Stromal cell of bone marrow (primary cell): Measurements from ENCODE around the gene LRP1B.

Source experiments
- DNase-seq: peaks from one replicate; pipeline ENCODE4 v3.0.0-alpha.2; 2012; ENCODE audit warnings: low read depth

Gene LRP1B

DNA sequence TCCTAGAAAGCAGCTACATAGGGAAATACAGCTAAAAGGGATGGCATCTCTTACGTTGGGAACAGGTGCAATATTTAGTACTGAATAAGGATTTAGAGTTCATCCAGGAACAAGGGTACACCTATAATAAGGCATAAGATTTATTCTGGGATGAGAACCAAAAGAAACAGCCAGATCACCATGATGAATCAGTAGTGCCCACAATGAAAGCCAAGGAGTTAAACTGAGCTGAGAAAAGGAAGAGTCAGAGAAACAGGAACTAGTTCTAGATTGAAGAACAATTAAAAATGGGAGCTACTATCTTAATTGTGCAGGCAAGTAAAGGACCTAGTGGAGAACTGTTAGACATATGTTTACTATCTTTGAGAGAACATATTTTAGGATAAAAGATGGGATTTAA, 692.3 kb downstream of the LRP1B start:
- DNase-seq: peak; percentile 3

DNA sequence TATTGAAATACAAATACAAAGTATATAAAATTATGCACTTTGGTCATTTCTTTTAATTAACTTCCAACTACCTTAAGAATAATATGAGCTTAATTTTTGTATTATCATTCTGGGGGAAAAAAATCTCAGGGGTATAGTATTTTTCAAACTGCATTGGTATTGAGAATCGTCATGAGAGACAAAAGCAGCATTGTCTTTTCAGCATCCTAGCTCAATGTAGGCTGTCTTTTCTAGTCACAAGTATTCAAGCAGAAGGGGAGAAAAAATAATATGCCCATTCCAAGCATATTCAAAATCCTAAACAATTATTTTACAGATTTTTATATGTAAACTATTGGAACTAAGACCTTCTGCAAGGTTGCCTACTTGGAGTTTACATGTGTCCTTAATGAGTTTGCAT, 693.3 kb downstream of the LRP1B start:
- DNase-seq: no peak

DNA sequence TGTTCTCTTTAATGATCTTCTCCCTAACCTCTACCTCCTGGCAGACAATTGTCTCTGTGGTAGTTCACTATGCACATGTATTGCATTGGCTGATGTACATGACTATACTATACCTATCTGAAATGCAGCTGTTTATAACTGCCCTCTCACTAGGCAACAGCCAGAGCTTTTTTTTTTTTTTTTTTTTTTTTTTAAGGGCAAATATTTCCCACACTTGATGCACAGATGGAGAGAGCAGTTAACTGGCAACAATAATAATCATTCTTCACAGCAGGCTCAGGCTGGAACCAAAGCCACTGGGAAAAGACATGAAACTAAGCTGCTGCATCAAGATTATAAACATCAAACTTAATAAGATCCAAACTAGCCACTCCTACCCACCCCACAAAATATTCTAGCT, 707.7 kb downstream of the LRP1B start:
- no peak for DNase-seq

DNA sequence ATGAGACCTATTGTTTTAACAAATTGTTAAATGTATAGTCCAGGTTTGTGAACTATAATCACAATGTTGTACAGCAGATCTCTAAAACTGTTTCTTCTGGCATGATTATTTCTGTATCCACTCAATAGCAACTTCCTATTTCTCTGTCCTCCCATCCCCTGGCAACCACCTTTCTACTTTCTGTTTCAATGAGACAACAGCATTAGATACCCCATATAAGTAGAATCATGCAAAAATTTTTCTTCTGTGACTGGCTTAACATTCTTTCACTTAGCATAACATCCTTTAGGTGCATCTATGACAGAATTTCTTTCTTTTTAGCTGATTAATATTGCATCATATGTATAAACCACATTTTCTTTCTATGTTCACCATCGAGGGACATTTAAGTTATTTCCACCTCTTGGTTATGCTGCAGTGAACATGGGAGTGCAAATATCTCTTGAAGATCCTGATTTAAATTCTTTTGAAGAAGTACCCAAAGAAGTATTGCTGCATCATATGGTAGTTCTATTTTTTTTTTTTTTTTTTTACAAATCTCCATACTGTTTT, 713.5 kb downstream of the LRP1B start:
- DNase-seq: no peak

DNA sequence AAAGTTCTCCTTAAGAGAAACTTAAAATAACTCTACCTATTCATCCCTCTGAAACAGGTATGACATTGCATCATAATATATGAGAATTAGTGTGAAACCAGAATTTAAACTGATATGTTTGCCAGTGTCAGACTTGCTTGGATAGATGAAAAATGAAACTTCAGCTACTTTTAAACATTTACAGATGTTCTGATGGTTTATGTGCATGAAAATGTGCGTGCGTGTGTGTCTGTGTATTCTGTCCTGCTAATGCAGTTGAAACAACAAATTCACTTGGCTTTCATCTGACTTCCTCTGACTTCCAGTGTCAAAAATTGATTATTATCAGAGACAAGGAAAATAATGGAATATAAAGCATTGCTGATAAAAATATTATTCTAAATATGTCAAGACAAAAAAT, 719.4 kb downstream of the LRP1B start:
- no peak for DNase-seq

DNA sequence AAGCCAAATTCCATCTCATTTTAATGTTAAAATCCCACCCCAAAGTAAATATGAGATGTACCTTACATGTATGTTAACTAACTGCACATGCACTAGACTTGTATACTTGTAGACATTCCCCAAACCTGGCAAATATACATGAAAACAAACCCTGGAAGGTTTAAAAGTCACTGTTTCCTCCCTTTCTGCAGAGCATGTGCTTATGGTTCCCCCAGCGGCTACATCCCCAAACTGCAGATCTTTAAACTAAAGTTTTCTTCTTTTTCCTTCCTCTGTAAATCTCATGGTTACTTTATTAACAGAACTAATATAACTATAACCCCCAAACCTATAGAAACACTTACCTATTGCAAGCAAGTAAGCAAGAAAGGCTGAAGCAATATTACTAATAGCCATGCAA, 731.5 kb downstream of the LRP1B start:
- DNase-seq: no peak

DNA sequence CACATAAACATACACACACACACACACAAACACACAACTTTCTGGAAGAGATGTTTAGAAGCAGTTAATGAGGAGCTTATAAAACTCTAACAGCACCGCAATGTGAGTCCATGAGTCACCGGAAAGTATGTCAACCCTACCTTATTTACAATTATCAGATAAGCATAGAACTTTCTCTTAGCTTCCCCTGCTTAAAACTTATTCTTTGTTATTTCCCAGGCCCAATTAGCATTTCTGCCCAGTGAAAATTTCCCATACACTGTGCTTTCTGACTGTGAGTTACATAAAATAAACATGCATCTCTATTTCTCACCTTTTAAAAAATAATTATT, 737.6 kb downstream of the LRP1B start:
- no peak for DNase-seq

DNA sequence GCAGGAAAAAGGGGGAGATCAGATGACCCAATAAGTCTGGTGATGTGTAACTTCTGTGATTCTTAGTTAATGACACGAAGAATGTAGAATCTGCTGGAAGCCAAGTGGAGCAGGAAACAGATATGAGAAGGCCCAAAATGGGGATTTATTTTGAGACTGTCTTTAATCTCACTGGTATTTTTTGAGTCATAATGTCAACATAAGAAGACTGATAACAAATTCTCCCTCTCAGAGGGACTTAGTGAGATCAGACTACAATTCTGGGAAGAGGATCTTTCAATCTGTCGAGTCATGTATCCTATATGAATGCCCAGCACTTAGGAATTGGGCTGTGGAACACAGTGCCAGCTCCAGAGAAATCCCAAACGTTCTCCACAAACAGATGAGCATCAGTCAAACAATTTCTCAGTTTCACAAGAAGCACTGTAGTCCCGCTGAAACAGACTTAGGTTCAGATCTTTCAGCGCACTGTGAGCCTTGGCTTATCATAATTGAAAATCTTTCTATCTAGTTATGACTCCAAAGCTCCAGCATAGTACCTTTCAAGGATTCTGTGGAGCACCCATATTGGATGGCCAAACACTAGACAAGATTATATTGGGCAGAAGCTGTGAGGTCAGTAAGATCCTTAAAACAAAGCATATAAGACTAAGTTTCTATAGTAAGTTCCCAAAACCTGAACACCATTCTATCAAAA, 738.2 kb downstream of the LRP1B start:
- peak; percentile 28 for DNase-seq

DNA sequence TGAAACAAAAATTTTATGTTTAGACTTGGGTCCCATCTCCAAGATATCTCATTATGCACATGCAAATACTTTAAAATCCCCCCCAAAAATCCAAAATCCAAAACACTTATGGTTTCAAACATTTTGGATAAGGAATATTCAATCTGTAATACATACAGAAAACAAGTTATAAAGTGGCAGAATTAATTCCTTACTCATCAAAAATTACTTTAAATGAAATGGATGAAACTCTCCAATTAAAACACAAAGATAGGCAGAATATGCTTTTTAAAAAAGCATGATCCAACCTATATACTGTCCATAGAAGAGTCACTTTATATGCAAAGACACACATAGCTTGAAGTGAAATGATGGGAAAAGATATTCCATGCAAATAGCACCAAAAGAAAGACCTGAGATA, 744.6 kb downstream of the LRP1B start:
- DNase-seq: no peak

DNA sequence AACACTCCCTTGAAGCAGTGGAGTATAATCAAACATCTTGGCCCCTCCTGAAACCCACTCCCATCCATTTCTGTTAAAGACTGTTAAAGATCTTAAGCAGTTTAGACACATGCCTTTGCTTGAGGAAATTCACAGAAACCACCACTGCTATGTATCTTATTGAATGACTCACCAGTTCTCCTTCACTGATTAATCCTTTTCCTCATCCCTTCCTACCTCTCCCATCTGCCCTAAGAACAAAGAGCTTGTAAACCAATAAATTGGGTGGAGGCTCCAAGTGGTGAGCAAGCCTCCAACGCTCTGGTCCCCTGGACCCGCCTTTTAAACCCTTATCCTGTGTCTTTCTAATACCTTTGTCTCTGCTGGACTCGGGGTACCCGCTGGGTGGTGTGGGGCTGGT, 746.1 kb downstream of the LRP1B start:
- DNase-seq: no peak

DNA sequence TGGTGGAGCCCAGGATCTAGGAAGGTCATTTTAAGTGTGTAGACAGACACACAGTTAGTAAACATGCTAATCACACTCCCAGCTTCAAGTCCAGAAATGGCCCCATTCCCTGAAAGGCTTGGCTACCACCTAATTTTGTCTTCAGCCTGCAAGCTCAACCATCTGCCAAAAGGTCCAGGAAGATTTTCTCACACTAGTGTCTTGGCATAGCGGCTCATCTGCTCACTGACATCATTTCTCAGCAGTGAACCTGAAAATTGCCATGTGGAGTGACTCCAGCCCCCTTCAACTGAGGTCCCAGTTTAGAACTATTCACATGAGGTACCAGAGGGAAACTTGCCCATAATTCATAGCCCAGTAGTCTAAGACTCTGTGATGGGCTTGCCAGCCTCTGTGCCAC, 748.9 kb downstream of the LRP1B start:
- DNase-seq: no peak

DNA sequence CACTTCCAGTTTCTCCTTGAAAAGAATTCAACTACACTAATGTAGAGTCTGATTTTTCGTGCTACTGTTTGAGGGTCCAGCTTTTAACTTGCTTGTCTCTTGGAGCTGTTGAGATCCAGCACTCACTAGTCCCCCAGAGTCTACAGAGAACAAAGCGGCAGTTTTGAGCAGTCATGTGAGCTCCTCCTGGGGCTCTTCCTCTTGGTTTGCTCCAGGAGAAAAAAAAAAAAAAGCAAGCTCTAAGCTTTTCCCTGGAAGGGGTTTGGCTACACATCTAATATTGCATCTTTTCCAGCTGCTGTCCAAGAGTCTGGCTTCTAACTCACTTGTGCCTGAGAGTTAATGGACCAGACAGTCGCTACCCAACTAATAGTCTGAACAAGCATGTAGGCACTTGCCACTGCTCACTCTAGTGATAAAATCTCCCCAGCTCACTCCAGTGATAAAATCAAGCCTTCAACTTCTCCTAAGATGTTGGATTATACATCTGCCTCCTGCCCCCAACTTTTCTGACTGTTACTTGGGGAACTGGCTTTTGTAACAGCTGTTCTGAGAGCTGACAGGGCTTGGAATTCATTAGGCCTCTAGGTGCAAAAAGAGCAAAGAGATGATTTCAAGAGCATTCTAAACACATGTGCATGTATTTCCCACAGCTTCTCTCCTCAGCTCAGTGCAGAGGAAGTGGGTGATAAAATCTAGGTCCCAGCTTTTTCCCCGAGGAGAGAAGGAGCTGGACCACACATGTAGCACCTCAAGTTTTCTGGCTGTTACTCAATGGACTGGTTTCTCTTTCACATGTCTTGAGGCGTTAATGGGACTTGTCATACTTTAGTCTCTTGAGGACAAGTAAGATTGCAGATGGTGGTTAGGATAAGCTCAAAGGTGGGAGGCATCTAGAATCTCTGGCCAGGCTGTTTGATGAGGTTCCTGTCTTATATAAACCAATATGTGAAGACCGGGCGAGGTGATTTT, 750.5 kb downstream of the LRP1B start:
- DNase-seq: no peak

DNA sequence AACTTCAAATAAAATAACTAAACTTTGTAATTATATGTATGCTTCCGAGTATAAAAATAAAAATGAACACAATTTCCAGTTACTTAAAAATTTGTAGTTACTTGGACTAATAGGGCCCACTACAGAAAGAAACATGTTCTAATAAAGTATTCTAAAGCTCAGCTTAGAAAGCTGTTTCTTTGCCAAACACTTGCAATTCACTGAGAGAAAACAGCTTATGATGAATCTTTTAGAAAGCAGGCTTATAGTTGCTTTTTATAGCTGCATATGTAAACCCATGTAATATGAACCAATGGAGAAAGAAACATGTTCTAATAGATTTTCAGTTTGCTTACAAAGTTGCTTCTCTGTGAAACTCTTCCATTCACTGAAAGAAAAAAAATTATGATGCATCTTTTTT, 766.0 kb downstream of the LRP1B start:
- no peak for DNase-seq

DNA sequence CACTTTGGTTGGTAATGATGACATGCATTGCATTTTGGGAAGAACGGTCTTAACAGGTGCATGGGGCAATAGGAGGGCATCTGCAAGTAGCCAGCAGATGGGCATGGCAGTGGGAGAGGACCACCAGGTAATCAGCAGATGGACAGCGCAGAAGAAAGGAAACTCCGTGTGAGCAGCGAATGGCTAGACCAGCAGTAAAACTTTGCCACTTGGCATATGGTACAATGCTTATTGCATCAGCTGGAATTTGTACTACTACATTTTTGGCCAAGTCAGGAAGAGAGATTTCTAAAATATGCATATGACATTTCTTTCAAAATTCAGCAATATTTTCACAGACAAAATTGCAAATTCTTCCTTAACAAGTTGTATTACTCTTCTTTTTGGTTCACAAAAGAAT, 768.5 kb downstream of the LRP1B start:
- no peak for DNase-seq

DNA sequence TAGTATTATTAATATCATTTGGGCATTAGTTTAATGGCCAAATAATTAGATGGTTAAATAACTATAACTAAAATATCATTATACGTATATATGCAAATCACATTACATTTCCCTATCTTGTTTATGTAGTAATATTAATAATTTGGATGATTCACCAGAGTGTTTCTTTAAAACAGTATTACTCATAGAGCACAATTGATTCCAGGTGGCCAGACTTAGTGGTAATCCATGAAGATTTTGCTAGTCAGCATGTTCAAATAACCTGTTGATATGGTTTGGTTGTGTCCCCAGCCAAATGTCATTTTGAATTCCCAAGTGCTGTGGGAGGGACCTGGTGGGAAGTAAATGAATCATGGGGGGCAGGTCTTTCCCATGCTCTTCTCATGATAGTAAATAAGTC, 782.3 kb downstream of the LRP1B start:
- DNase-seq: no peak

DNA sequence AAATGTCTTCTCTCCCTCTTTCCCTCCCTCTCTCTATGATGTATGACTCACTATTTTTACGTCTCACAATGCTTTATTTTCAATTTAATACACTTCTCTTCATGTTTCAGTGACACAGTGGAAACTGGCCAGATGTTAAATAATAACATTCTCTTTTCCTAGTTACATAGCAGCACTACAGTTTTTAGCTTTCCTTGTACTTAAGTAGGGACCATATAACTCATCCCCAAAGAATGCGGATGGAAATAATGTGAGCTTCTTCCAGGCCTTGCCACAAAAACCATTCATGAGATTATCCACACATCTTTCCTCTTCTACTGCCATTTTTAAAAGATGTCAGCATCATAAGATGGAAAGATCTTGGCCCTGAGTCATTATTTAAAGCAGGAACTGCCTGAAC, 789.4 kb downstream of the LRP1B start:
- peak; percentile 70 for DNase-seq

DNA sequence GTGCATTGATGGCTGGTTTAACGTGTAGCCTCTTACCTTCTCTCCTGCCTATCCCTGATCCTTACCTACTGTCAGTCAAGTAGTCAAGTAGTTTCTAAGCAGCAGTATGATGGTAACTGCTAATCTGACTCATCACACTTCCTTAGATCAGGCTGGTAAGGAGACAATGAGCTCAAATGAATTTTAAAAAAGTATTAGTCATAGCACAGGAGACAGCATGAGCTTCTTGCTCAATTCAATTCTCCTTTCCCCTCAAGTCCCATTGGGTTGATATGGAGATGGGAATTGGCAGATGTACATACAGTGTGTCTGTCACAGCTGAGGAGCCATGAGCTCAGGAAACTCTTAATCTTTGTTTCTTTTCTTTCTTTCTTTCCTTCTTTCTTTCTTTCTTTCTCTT, 799.7 kb downstream of the LRP1B start:
- peak; percentile 63 for DNase-seq

DNA sequence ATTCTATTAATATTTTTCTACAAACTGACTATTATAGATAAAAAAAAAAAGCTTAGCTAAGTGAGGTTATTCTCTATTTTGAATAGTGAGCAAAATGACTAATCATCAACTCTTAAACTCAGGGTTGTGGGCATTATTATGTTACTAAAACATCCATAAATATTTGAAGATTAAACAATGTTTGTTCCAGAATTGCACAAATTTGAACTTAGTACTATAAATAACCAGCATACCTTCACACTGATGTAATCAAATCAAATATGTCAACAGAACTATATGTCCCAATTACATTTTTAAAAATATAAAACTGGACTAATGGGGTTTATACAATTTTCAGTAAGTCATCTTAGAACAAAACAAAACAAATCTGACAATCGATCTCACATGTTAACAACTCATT, 800.9 kb downstream of the LRP1B start:
- no peak for DNase-seq

DNA sequence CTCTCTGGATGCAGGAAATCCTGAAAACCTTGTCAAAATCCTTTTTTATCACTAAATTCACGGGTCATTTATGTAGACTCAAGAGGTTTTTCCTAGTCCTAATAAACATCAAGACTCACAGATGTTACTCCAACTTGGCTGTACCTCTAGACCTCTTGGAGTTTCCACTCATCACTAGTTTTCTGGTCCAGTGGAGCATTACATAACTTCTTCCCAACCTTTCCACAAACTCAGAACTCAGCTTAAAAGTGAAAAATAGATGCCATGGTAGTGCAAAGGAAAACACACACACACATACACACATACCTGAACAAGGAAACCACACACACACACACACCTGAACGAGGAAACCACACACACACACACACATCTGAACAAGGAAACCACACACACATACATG, 807.2 kb downstream of the LRP1B start:
- no peak for DNase-seq

DNA sequence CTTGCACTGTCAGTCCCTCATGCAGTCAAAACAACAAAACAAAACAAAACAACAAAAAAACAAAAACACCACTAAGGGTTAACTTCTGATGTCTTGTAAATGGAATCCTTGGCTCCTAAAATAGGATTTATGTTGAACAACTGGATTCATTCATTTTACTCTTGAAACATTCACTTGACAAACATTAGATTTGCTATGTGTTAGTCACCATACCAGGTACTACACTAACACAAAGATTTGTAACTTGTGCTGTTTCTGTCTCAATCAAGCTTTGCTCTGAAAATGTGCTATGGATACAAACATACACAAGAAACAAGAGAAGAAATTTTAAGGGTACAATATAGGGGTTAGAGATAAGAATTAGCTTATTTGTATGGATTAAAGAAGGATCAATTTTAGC, 812.8 kb downstream of the LRP1B start:
- DNase-seq: no peak

DNA sequence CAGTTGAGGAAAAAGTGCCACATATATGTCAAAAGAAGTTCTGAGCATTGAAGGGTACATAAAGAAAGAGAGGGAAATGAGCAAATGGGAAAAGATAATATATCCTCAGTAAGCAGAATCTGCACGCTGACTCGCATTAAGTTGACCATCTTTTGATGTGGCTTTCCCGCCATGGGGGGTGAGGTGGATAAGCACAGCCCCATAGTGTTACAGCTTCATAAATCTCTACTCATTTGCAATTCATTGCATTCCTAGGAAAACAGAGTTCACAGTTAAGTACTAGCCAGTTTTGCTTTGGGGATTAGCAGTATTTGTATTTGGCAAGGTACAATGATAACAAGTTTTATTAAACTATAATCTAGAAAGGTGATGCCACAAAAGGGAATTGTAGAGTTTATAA, 814.2 kb downstream of the LRP1B start:
- no peak for DNase-seq

DNA sequence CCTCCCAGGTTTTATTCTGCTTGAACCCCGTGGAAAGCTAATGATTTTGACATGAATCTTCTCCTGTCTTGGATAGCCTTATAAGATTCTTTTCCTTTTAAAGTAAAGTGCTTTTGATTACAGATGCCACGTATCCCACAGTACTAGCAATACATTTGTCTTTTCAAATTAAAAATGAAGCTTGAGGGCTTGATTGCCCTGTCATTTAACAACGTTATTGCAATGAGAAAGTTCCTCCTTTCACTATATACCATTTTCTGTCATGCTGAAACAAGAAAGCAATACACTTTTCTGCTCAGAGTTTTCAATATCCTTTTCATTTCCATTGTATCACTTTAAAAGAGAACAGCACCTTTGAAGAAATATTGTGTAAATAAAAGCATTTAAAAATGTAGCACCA, 814.7 kb downstream of the LRP1B start:
- no peak for DNase-seq

DNA sequence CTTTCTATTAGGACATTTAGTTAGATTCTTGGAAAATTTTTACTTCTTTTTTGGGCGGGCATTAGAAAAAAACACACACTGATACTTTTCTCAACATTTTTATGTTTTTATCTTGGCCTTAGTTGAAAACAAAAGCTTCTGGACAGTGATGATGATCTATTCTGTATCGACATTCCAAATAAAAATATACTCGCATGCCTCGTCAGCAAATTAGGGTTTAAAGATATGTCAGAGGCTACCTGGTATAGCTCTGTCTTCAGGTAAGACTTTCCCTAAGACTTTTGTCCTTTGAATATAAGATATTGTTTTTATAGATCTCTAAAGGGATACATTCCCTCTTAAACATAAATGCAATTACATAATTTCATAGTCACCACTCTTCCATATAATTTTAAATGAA, 816.8 kb downstream of the LRP1B start:
- no peak for DNase-seq
